ENCODE results near the gene SLC16A2.

The SLC16A2 gene

DNA sequence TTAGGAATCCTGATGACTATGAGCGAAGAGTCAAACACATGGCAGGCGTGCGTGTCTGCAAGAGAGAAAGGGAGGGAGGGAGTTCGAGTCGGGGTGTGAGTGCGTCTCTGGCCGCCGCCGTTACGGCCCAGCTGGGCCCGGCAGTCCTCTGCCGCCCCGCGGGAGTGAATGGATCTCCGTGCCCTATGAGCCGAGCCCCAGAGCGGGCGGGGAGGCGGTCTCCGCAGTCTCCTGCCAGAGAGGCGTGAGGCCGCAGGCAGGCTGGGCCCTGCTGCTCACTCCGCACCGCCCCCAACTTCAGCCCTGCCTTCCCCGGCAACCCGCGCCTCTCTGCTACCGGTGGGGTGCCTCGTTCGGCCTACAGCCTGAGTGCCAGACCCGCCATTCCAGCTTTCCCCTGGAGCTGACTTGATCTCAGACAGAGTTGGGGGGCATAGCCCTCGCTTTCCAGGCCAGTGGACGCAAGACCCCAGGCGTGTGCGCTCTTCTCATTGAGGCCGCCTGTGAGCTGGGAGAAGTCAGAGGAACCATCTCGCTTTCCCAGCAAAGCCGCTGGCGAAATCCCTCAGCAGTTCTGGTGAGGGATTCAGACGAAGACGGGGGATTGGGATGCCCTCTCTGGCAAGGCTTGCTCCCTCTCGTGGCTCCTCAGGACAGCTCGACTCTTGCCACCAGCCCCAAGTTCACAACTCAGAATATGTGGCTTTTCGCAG lies 1.4 kb downstream of the SLC16A2 start:
- DNase-seq (ENCODE audit: insufficient read length, low spot score): no peak
- TF ChIP-seq, protein P1, sequence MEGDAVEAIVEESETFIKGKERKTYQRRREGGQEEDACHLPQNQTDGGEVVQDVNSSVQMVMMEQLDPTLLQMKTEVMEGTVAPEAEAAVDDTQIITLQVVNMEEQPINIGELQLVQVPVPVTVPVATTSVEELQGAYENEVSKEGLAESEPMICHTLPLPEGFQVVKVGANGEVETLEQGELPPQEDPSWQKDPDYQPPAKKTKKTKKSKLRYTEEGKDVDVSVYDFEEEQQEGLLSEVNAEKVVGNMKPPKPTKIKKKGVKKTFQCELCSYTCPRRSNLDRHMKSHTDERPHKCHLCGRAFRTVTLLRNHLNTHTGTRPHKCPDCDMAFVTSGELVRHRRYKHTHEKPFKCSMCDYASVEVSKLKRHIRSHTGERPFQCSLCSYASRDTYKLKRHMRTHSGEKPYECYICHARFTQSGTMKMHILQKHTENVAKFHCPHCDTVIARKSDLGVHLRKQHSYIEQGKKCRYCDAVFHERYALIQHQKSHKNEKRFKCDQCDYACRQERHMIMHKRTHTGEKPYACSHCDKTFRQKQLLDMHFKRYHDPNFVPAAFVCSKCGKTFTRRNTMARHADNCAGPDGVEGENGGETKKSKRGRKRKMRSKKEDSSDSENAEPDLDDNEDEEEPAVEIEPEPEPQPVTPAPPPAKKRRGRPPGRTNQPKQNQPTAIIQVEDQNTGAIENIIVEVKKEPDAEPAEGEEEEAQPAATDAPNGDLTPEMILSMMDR (IDR thresholded peaks at IDR 0.05; ENCODE audit: insufficient read depth, missing control alignments): no peak
- FAIRE-seq: no peak

DNA sequence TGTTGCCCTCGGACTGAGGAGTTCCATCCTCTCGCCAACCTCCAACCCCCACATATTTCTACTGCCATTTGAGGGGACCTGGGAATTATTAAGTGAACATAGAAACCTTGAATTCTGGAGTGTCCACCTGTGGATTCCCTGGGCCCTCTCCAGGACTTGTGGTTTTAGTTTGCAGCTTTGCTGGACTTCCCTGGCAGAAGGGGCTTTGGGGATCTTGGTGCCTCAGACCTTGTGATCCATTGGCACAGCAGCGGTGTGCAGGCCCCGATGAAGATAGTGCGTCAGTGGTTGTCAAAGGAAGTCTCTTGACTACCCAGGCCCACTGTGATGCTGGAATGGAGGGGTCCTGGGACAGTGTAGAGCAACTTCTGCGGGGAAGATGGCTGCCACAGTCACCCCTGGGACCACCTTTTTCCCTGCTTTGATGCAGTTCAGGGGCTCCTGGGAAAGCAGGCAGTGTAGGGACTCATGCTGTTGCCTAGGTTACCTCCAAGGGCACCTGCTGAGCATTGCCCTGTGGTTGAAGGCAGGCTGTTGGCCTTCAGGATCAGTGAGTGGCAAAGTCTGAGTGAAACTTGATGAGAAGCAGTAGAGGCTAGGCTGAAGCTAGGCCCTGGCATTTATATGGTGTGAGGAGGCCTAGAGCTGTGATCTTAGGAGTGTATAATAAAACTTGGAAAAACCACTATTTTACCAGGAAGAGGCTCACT lies 2.2 kb downstream of the SLC16A2 start:
- TF ChIP-seq, protein P1 (IDR thresholded peaks at IDR 0.05; ENCODE audit: insufficient read depth, missing control alignments): no peak
- DNase-seq (ENCODE audit: insufficient read length, low spot score) (no peak), FAIRE-seq (no peak)

DNA sequence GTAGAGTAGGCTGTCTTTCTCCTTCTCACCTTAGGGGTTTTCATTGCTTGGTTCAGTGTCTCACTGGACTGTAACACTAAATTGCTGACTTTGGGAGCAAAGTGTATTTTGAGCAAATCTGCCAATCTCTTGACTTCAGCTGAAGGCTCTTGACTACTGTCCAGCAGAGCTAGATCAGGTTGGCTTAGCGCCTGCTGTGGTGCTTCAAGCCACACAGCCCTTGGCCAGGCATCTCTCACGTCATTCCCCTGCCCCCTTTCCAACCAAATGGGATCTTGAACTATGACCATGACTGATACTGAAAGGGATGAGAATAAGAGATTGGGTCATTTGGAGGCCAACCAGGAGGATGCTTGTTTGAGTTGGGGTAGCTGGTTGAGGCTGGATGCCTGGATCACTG lies 4.8 kb downstream of the SLC16A2 start:
- DNase-seq (ENCODE audit: insufficient read length, low spot score) (no peak), FAIRE-seq (no peak)
- TF ChIP-seq, protein P1 (IDR thresholded peaks at IDR 0.05; ENCODE audit: insufficient read depth, missing control alignments): no peak

DNA sequence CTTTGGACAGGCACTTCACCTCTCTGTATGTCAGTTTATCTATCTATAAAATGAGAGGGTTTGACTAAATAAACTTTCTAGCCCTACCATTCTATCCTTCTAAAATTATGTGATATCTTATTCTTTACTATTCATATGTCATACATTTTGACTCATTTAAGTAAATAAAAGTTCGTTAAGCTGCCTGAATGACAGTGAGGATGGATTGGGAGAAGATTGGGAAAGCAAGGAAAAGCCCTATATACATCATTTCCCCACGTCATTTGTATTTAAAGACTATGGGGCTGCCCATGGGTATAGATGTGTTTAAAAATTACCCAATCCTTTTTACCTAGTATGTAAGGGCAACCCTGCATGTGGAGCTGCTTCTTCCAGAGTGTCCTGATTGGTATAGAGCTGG lies 5.3 kb downstream of the SLC16A2 start:
- DNase-seq (ENCODE audit: insufficient read length, low spot score) (no peak), FAIRE-seq (no peak)
- TF ChIP-seq, protein P1 (IDR thresholded peaks at IDR 0.05; ENCODE audit: insufficient read depth, missing control alignments): no peak

DNA sequence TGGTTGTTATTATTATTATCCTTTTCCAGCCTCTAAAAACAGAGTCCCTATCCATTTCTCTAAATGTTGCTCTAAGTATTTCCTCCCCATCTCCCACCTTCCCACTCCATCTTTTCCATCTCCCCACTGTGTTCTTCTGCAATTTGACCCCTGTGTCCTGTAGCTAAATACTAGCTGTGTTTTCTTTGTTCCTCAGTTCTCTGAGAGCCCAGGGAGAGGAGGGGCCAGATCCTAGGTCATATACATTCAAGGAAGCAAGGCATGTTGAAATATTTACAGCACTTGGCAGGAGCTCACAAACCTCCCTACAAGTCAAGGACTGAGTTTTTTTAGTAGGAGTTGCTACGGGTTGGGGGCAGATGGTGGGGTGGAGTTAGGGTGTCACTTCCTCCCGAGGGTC lies 10.5 kb downstream of the SLC16A2 start:
- DNase-seq (ENCODE audit: insufficient read length, low spot score): no peak
- TF ChIP-seq, protein P1 (IDR thresholded peaks at IDR 0.05; ENCODE audit: insufficient read depth, missing control alignments): no peak
- no peak for FAIRE-seq

DNA sequence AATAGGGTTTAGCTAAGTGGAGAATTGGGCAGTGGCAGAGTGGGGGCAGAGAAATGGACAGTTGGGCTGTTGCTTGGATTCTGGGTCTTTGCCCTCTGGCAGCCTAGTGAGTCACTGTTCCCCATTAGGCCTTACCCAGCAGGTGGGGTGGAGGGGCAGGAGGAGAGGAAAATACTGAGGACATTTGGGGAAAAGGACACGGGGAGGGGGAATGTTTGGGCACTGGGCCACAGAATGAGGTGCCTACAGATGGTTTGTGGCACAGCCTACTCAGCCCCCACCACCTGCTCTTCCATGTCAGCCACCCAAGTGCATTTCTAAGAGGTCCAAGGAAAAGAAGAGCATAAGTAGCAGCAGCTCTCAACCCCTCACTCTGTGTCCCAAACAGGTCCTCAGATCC lies 13.0 kb downstream of the SLC16A2 start:
- DNase-seq (ENCODE audit: insufficient read length, low spot score) (no peak), FAIRE-seq (no peak)
- TF ChIP-seq, protein P1 (IDR thresholded peaks at IDR 0.05; ENCODE audit: insufficient read depth, missing control alignments): no peak

DNA sequence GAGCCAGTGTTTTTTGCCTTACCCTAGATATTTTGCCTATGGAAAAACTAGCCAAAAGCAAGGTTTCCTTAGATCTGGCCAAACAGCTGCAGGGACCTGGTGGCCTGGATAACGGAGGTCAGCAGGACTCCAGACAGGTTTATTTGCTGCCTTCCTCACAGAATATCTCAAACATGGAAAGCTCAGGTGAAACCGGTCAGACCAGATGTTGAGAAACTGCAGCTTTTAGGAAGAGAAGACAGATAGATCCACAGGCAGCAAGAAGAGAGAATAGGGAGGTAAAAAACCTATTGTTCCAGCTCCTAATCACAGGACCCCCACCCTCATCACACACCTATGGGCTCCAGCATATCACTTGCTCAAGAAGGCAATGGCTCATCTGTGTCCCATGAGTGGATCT lies 16.2 kb downstream of the SLC16A2 start:
- TF ChIP-seq, protein P1 (IDR thresholded peaks at IDR 0.05; ENCODE audit: insufficient read depth, missing control alignments): no peak
- no peak for FAIRE-seq
- no peak for DNase-seq (ENCODE audit: insufficient read length, low spot score)
